Stimulated activated CD8-positive, alpha-beta memory T cell treated with anti-CD3 and anti-CD28 coated beads, Interleukin-12 subunit alpha, Interleukin-12 subunit beta, amount 100 ng/mL, for 4 hours (primary cell): ENCODE results near the gene EPHB1.

Experiments used
- DNase-seq: peaks from one replicate; pipeline ENCODE4 v3.0.0-alpha.2; 2020; ENCODE audit warnings: low read depth

The EPHB1 gene

DNA sequence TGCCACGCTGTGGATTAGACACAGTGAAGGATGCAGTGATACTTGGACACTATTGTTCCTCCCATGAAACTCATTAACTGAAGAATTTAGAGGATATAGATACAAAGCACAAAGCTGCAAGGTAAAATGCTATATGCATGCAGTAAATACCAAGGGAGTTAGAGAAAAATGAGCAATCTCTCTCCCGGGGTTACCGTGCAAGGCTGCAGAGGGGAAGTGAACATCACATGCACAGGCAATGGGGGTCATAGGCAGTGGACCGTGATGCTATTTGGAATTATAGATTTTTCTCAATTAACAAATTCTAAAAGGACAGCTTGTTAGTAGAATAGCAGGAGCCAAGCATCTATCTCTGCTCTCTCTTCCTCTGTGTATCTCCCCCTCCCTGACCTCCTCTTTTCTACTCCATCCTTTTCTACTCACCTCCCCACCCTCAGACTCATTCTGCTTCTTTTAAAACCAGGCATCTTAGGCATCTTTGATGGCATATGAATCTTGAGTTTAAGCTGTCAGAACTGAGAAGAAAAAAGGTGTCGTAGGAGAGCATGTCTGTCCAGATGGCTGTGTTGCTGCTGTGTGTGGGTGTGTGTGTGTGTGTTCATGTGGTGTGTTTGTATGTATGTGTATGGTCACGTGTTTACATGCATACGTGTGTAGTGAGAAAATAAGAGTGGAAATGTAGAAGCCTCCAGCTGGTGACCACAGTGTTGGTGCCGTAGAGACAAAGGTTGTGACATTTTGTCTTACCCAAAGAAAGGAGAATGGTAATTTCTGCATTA, 339.0 kb downstream of the EPHB1 start:
- DNase-seq = no peak

GRCh38 chr3:135134684-135135075, 339.6 kb downstream of the EPHB1 start:
- DNase-seq = no peak

GRCh38 chr3:135135445-135135844, 340.4 kb downstream of the EPHB1 start:
- DNase-seq = no peak

- DNase-seq = no peak
Measured at GRCh38 chr3:135136361-135137100, 341.5 kb downstream of the EPHB1 start.

DNA sequence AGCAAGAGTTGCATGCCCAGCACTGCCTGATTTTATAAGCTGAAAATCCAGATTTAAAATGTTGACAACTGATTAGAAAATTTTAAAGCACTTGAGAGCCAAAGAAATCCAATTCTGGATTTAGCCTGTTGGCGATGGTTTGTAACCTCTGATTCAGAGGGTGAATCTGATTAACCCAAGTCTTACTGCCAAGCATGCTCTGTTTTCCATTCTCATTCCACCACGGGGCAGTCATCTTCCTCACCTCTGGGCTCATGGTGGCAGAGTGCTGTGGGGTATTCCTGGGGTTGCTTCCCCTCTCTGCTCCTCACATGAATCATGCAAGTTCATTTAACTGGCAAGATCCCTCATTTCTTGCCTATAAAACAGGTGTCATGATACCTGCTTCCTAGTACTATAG, 342.2 kb downstream of the EPHB1 start:
- no peak for DNase-seq

- no peak for DNase-seq
Measured at GRCh38 chr3:135138776-135139175, 343.7 kb downstream of the EPHB1 start.

GRCh38 chr3:135140591-135140990, 345.5 kb downstream of the EPHB1 start:
- no peak for DNase-seq

GRCh38 chr3:135141160-135141559, 346.1 kb downstream of the EPHB1 start:
- DNase-seq = no peak

GRCh38 chr3:135141672-135142071, 346.6 kb downstream of the EPHB1 start:
- no peak for DNase-seq

GRCh38 chr3:135142530-135142929, 347.5 kb downstream of the EPHB1 start:
- no peak for DNase-seq

DNA sequence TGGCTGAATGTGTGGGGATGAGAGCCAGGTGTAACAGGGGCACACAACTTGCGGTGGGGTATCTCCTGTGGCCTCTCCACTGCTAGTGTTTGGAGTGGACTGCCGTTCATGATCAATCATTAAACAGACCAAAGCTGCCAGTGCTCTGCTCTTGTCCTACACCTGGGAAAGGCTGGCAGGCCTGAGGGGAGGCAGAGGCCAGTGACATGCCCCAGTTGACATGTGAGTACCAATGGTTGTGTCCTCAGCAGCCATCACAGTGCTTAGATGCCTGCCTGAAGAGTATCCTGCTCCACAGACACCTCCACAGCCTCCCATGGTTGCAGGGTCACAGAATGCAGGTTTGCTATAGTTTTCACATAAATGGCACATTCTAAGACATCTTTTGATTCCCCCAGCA, 348.4 kb downstream of the EPHB1 start:
- DNase-seq = no peak

GRCh38 chr3:135145581-135145980, 350.5 kb downstream of the EPHB1 start:
- no peak for DNase-seq

DNA sequence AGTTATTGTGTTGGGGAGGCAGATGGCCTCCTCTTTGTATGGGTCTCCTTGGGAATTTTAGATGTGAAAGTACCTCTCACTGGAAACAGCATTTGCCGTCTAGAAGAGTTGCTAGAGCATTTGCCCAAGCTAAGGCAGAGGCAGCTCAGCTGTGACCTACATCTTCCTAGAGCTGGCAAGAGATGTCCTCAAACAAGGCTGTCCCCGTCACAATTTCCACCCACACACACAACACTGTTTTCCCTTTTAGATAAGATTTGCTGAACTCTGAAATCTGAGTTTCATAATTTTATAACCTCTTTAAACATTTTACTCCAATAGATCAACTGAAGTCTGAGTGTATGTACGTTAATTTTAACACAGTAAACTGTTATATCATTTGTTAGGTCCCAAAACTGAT, 352.6 kb downstream of the EPHB1 start:
- DNase-seq = no peak

DNA sequence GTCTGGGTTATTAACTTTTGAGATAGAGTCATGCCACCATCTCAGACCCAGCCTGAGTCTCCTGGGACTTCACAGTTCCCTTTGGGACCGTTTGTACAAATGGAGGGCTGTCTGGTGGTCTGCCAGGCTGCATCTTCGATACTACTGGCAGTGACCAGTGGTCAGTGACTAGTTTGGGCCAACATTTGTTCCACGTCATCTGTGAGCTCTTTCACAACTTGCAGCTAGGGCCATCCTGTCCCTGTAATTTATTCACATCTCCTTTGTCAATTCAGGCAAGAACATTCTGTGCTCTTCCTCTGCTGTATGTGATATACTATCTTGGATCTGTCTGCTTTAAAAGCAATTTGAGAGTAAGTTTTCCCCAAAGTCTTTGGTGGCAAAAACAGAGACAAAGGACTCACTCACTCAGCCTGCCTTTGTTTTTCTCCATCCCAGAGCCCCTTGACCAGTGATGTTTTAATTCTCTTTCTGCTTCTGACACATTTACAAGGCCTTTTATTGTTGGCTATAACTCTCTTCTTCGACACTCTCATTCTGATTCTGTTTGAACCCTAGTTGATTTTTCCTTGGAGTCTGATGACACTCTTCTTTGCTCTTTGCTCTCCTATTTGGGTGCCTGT, 353.4 kb downstream of the EPHB1 start:
- no peak for DNase-seq

- DNase-seq = no peak
Measured at GRCh38 chr3:135149707-135150681, 354.9 kb downstream of the EPHB1 start.

- no peak for DNase-seq
Measured at GRCh38 chr3:135154186-135154585, 359.1 kb downstream of the EPHB1 start.

GRCh38 chr3:135155228-135155627, 360.2 kb downstream of the EPHB1 start:
- DNase-seq = no peak

DNA sequence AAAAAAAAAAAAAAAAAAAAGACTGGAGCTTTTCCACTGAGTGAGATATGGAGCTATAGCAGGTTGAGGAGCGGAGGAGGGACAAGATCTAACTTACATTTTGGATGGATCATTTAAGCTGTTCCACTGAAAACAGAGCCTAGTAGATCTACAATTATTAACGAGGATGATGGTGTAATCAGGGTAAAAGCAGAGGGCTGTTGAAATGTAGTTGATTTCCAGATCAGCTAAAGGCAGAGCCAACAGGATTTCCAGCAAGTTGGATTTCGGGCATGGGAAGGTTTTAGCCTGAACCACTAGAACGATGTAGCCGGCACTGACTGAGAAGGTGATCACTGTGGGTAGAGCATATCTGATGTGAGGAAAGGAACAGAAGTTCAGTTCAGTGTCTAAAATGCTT, 360.7 kb downstream of the EPHB1 start:
- DNase-seq = no peak

GRCh38 chr3:135157045-135157740, 362.1 kb downstream of the EPHB1 start:
- no peak for DNase-seq

GRCh38 chr3:135158520-135158919, 363.5 kb downstream of the EPHB1 start:
- no peak for DNase-seq

GRCh38 chr3:135159681-135160247, 364.7 kb downstream of the EPHB1 start:
- no peak for DNase-seq
